SJCRH30 (cell line): ENCODE data around the gene CEP72. TPM values are rescaled to one million over a fixed set of nuclear protein-coding genes. Genes with fewer than 3 reads are reported as not detected.
"Not testable (repeated sequence)": the region's sequence is repeated elsewhere in the genome, so short reads cannot be mapped to it uniquely, and the experiment has no call there.

ENCODE experiments used
- DNase-seq, 2 experiments: peaks; one replicate each; pipeline ENCODE4 v3.0.0-alpha.2; 2015 to 2020
- H3K27ac ChIP-seq: fragments of 250-450 bp; sonication (Bioruptor Pico); 2 replicates; pipeline ENCODE4 v1.5.1; 2020; ENCODE audit warnings: mild to moderate bottlenecking, moderate library complexity
- H3K27me3 ChIP-seq: fragments of 250-450 bp; sonication (Bioruptor Pico); 2 replicates; pipeline ENCODE4 v1.5.1; 2020; ENCODE audit warnings: mild to moderate bottlenecking, moderate library complexity
- H3K36me3 ChIP-seq: fragments of 250-450 bp; sonication (Bioruptor Pico); 2 replicates; pipeline ENCODE4 v1.5.1; 2020; ENCODE audit warnings: mild to moderate bottlenecking, moderate library complexity
- H3K4me1 ChIP-seq: fragments of 250-450 bp; sonication (Bioruptor Pico); 2 replicates; pipeline ENCODE4 v1.5.1; 2020; ENCODE audit warnings: mild to moderate bottlenecking, moderate library complexity
- H3K4me3 ChIP-seq: fragments of 250-450 bp; sonication (Bioruptor Pico); 2 replicates; pipeline ENCODE4 v1.5.1; 2020; ENCODE audit warnings: mild to moderate bottlenecking, moderate library complexity
- H3K9me3 ChIP-seq: fragments of 250-450 bp; sonication (Bioruptor Pico); replicated peaks from 2 replicates; pipeline ENCODE4 v1.5.1; 2020; ENCODE audit warnings: mild to moderate bottlenecking, moderate library complexity
- total RNA-seq: library from RNA; depleted of rRNA; stranded (reverse); fragments of >200 nt; shearing (Covaris generic); gene quantifications from 2 replicates; pipeline ENCODE4 v1.2.3, GENCODE V29; 2014

CEP72 gene
- total RNA-seq, 1 experiment from 2014 or later, result 9.8 TPM

DNA sequence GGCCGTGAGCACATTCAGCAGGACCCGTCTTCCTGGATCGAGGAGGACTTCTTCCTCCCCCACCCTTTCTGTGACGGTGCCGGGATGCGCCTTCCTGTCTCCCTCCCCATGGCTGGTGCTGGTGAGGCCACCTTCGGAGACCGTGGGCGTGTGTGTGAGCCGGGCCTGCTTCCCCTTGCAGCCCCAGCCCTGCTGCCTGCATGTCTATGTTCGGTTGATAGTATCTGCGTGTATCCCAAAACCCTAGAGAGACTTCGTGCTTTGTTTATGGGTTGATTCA is 12.8 kb downstream of the CEP72 start:
- no peak for DNase-seq
- no peaks in the 10 kb centered on the region; the same call in 1 of the 2 replicates for H3K36me3 ChIP-seq
- H3K9me3 ChIP-seq, result no peaks in the 10 kb centered on the region
- H3K4me3 ChIP-seq, result no peak overlapping the region
- H3K27me3 ChIP-seq, result no peaks in the 10 kb centered on the region
- no peak overlapping the region for H3K27ac ChIP-seq
- no peaks in the 10 kb centered on the region for H3K4me1 ChIP-seq

DNA sequence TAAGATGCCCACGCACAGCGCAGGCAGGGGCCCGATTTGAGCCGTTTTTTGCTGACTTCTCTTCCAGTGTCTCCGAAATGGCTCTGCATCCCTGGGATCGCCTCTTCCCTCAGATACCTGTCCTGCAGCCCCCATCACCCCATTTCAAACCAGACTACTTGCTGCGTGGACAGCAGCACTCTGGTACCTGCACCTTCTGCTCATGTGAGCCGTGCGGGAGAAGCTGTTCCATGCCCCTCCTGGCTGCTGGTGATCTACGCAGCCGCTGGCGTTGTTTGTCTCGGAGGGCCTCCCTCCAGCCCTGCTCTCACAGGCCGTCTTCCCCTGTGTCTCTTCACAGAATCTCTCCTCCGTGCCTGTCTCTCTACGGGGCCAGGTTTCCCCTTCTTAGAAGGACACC is 13.4 kb downstream of the CEP72 start:
- H3K27ac ChIP-seq, result no peak overlapping the region
- no peaks in the 10 kb centered on the region; the same call in 1 of the 2 replicates for H3K36me3 ChIP-seq
- no peaks in the 10 kb centered on the region for H3K4me1 ChIP-seq
- no peaks in the 10 kb centered on the region for H3K9me3 ChIP-seq
- H3K4me3 ChIP-seq, result no peak overlapping the region
- DNase-seq, result no peak
- no peaks in the 10 kb centered on the region for H3K27me3 ChIP-seq

- Histone ChIP-seq H3K36me3 (no peaks in the 10 kb centered on the region; the same call in 1 of the 2 replicates), H3K9me3 (no peaks in the 10 kb centered on the region), H3K27me3 (no peaks in the 10 kb centered on the region), H3K4me1 (no peaks in the 10 kb centered on the region), H3K4me3 (no peak overlapping the region), H3K27ac (no peak overlapping the region)
- DNase-seq, result no peak
Measured at GRCh38 chr5:626850-627249, 14.7 kb downstream of the CEP72 start.

DNA sequence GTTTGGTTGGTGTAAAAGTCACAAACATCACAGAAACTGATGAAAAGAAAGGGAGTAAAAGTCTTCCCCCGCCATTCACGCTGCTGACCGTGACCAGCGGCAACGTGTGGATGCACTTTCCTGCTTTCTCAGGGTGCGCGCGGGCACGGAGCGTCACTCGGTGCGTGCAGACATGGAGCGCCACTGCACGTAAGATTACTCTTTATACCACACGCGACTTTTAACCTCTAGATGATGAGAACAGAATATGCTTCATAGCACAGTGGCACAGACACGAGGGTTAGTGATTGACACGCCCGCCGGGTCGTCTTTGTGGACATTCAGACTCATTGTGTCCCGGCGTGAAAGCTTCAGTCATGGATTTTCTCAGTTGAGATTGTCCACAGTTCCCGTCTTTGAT is 15.7 kb downstream of the CEP72 start:
- DNase-seq, result no peak
- Histone ChIP-seq H3K4me1 (no peaks in the 10 kb centered on the region), H3K27me3 (no peaks in the 10 kb centered on the region), H3K27ac (no peak overlapping the region), H3K4me3 (no peak overlapping the region), H3K9me3 (no peaks in the 10 kb centered on the region), H3K36me3 (no peaks in the 10 kb centered on the region; the same call in 1 of the 2 replicates)

DNA sequence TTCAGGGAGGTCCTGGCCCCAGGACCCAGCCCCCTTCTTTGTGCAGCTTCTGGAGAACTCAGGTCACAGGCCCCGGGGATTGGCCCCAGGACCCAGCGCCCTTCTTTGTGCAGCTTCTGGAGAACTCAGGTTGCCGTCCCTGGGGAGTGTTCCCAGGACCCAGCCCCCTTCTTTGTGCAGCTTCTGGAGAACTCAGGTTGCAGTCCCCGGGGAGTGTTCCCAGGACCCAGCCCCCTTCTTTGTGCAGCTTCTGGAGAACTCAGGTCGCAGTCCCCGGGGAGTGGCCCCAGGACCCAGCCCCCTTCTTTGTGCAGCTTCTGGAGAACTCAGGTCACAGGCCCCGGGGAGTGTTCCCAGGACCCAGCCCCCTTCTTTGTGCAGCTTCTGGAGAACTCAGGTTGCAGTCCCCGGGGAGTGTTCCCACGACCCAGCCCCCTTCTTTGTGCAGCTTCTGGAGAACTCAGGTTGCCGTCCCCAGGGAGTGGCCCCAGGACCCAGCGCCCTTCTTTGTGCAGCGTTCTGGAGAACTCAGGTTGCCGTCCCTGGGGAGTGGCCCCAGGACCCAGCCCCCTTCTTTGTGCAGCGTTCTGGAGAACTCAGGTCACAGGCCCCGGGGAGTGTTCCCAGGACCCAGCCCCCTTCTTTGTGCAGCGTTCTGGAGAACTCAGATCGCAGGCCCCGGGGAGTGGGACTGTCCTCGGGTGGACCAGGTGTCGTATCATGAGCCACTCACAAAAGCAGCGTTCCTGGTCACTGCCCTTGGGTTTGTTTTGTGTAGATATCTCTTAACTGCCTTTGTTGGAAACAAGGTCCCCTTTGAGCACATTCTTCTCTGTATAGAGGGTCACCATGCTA is 16.4 kb downstream of the CEP72 start:
- H3K9me3 ChIP-seq, H3K4me3 ChIP-seq, DNase-seq, H3K36me3 ChIP-seq, H3K27ac ChIP-seq, H3K4me1 ChIP-seq, H3K27me3 ChIP-seq: not testable (repeated sequence)

- no peaks in the 10 kb centered on the region for H3K4me1 ChIP-seq
- no peak overlapping the region for H3K4me3 ChIP-seq
- H3K36me3 ChIP-seq, result peaks cover 4% of the 10 kb centered on the region; the same call in 1 of the 2 replicates
- no peak overlapping the region for H3K27ac ChIP-seq
- DNase-seq, result peak in 1 of 2 experiments; percentile 21
- H3K9me3 ChIP-seq, result no peaks in the 10 kb centered on the region
- no peaks in the 10 kb centered on the region for H3K27me3 ChIP-seq
Measured at GRCh38 chr5:633501-633955, 21.4 kb downstream of the CEP72 start.

- Histone ChIP-seq H3K9me3 (no peaks in the 10 kb centered on the region), H3K36me3 (peaks cover 4% of the 10 kb centered on the region; the same call in 1 of the 2 replicates), H3K27me3 (no peaks in the 10 kb centered on the region), H3K4me3 (no peak overlapping the region), H3K27ac (no peak overlapping the region), H3K4me1 (no peaks in the 10 kb centered on the region)
- DNase-seq, result no peak
Measured at GRCh38 chr5:634191-634590, 22.1 kb downstream of the CEP72 start.

DNA sequence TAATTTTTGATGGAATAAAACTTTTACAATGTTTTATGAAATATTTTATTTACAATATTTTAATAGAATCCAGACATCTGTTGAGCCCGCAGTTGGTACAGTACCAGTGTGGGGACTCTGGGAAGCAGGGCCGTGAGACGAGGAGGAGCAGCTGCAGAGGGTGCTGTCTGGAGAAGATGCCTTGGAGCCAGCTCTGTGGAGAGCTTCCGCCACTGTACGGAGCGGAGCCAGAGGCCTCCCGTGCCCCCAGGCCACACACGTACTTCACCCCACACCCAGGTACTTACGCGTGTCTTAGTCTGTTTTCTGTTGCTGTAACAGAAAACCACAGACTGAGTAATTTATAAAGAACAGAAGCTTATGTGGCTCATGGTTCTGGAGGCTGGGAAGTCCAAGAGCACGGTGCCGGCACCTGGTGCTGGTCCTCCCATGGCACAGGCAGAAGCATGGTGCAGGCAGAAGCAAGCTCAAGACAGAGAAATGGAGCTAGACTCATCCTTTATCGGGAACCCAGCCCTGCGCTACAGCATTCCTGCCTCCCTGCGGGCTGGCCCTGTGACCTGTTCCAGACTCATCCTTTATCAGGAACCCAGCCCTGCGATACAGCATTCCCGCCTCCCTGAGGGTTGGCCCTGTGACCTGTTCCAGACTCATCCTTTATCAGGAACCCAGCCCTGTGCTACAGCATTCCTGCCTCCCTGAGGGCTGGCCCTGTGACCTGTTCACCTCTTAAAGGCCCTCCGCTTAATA is 23.3 kb downstream of the CEP72 start:
- no peak overlapping the region for H3K4me3 ChIP-seq
- DNase-seq, result no peak
- H3K4me1 ChIP-seq, result no peaks in the 10 kb centered on the region
- H3K27me3 ChIP-seq, result no peaks in the 10 kb centered on the region
- no peaks in the 10 kb centered on the region for H3K9me3 ChIP-seq
- peaks cover 4% of the 10 kb centered on the region; the same call in 1 of the 2 replicates for H3K36me3 ChIP-seq
- no peak overlapping the region for H3K27ac ChIP-seq

- DNase-seq, result no peak
- no peaks in the 10 kb centered on the region for H3K27me3 ChIP-seq
- H3K27ac ChIP-seq, result no peak overlapping the region
- no peaks in the 10 kb centered on the region for H3K4me1 ChIP-seq
- peaks cover 4% of the 10 kb centered on the region; the same call in 1 of the 2 replicates for H3K36me3 ChIP-seq
- H3K9me3 ChIP-seq, result no peaks in the 10 kb centered on the region
- H3K4me3 ChIP-seq, result no peak overlapping the region
Measured at GRCh38 chr5:636951-637350, 24.8 kb downstream of the CEP72 start.

GRCh38 chr5:637581-638450 is 25.7 kb downstream of the CEP72 start:
- Histone ChIP-seq H3K27ac (no peak overlapping the region), H3K4me3 (no peak overlapping the region), H3K36me3 (peaks cover 4% of the 10 kb centered on the region; the same call in 1 of the 2 replicates), H3K27me3 (no peaks in the 10 kb centered on the region), H3K9me3 (no peaks in the 10 kb centered on the region), H3K4me1 (no peaks in the 10 kb centered on the region)
- no peak for DNase-seq

GRCh38 chr5:638501-639252 is 26.5 kb downstream of the CEP72 start:
- no peaks in the 10 kb centered on the region for H3K4me1 ChIP-seq
- H3K27ac ChIP-seq, result no peak overlapping the region
- no peaks in the 10 kb centered on the region for H3K27me3 ChIP-seq
- no peak for DNase-seq
- H3K4me3 ChIP-seq, result no peak overlapping the region
- H3K9me3 ChIP-seq, result no peaks in the 10 kb centered on the region
- peaks cover 4% of the 10 kb centered on the region; the same call in 1 of the 2 replicates for H3K36me3 ChIP-seq

GRCh38 chr5:639253-639530 is 27.1 kb downstream of the CEP72 start:
- Histone ChIP-seq H3K36me3 (peaks cover 4% of the 10 kb centered on the region; the same call in 1 of the 2 replicates), H3K9me3 (no peaks in the 10 kb centered on the region), H3K4me1 (no peaks in the 10 kb centered on the region), H3K4me3 (no peak overlapping the region), H3K27ac (no peak overlapping the region), H3K27me3 (no peaks in the 10 kb centered on the region)
- DNase-seq, result no peak

DNA sequence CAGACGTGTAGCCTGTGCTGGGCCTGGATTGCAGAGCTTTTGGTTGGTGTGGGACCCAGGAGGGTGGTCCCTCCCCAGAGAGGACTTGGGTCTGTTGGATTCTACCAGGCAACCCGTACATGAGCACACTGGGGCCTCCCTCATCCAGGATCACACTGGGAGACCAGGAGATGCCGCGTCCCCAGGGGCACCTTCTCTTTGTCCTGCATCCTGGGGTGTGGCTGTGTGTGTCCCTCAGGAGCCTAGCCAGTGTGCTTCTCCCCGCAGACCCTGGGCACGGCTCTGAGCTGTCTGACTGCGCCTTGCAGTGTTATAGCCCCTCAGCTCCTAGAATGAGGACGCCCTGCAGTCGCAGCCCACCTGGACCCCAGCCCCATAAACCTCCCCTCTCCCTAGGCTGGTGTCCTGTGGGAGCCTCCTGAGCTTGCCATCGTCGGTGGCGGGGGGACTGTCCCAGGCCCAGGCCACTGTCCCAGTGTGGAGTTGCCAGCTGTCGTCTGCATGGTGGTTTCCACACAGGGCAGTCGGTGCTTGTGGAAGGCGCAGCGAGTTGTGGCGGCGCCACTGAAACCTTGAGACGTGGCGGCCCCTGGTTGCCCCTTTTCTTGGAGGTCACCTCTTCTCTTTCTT is 27.6 kb downstream of the CEP72 start:
- no peaks in the 10 kb centered on the region for H3K4me1 ChIP-seq
- DNase-seq, result no peak
- H3K27ac ChIP-seq, result no peak overlapping the region
- H3K36me3 ChIP-seq, result peaks cover 4% of the 10 kb centered on the region; the same call in 1 of the 2 replicates
- H3K4me3 ChIP-seq, result no peak overlapping the region
- H3K9me3 ChIP-seq, result no peaks in the 10 kb centered on the region
- no peaks in the 10 kb centered on the region for H3K27me3 ChIP-seq
